ENCODE data around the gene GIT2. TPM values are rescaled to one million over a fixed set of nuclear protein-coding genes. Genes with fewer than 3 reads are reported as not detected.

Gene GIT2
- total and polyA plus RNA-seq, 10 of the 15 experiments (the other 5 are each of a cell fraction or from before 2014, with no cell fraction given) = 9.1 to 49.9 (median 43.9) TPM

GRCh38 chr12:110039085-110039807, 43.1 kb upstream of the GIT2 start:
- in situ Hi-C loops (cut with MboI) = no loop called here
- H3K36me3 ChIP-seq (ENCODE audit: control insufficient read depth in 2 of 2, insufficient read depth in 2 of 2, low read length in 1 of 2) = peaks cover 6 to 25% of the 10 kb centered on the region in 2 experiments
- no peak overlapping the region for H3K27ac ChIP-seq (ENCODE audit: control insufficient read depth, insufficient read depth)
- no peaks in the 10 kb centered on the region for H4K20me1 ChIP-seq (ENCODE audit: control insufficient read depth, insufficient read depth)
- ATAC-seq = no peak
- H2AFZ ChIP-seq (ENCODE audit: control insufficient read depth, low read depth, low read length) = no peak overlapping the region
- FAIRE-seq = no peak
- CTCF ChIA-PET = interaction anchor here (0.7 kb wide), 1 partner anchor 26 kb away, joined by 3 read pairs; no protein-coding TSS in a partner anchor
- 55% methylated on average over 5 of the region's 5 CpGs for WGBS (ENCODE audit: insufficient coverage, insufficient replicate concordance, low lambda C conversion rate, missing lambda C conversion rate)
- no peak for DNase-seq (ENCODE audit: low read depth, low spot score)
- no peak overlapping the region for H3K9ac ChIP-seq (ENCODE audit: control insufficient read depth, insufficient read depth, low read length)
- H3K27me3 ChIP-seq (replicated peaks in 1 of 2; ENCODE audit: control insufficient read depth in 2 of 2, insufficient read depth in 2 of 2, low read length in 1 of 2) = no peaks in the 10 kb centered on the region
- SMC1A ChIA-PET (ENCODE audit: uncharacterized antibody, unreplicated experiment) = no interaction called here
- no peak overlapping the region for H3K4me2 ChIP-seq (ENCODE audit: control insufficient read depth, insufficient read depth)
- RAD21 ChIA-PET (ENCODE audit: unreplicated experiment) = no interaction called here
- POLR2A ChIA-PET = no interaction called here
- intact Hi-C loops (cut with micrococcal nuclease; ENCODE audit: unreplicated experiment) = no loop called here
- peaks cover 2% of the 10 kb centered on the region; the same call in 1 of the 2 replicates for H3K79me2 ChIP-seq (ENCODE audit: control insufficient read depth, insufficient read depth, low read length)
- H3K9me3 ChIP-seq (replicated peaks; ENCODE audit: control insufficient read depth, insufficient read depth, low read length) = no peaks in the 10 kb centered on the region
- no peaks in the 10 kb centered on the region for H3K4me1 ChIP-seq (ENCODE audit: control insufficient read depth, insufficient read depth, low read length)
- TF ChIP-seq POLR2A (IDR thresholded peaks at IDR 0.05; ENCODE audit: low read depth, low read length) (peak; percentile 37; the same call in 1 of the 2 replicates), EGR1 (IDR thresholded peaks at IDR 0.05; ENCODE audit: borderline replicate concordance in 1 of 2, low read depth in 2 of 2, low read length in 2 of 2) (no peak), RAD51 (IDR thresholded peaks at IDR 0.05) (no peak)
- BruUV-seq (replicated peaks) = TSS peak; percentile 64
- no peak overlapping the region for H3K4me3 ChIP-seq

GRCh38 chr12:110038741-110039084, 42.5 kb upstream of the GIT2 start:
- no peaks in the 10 kb centered on the region for H3K9me3 ChIP-seq (replicated peaks; ENCODE audit: control insufficient read depth, insufficient read depth, low read length)
- no peaks in the 10 kb centered on the region for H3K27me3 ChIP-seq (replicated peaks in 1 of 2; ENCODE audit: control insufficient read depth in 2 of 2, insufficient read depth in 2 of 2, low read length in 1 of 2)
- ChIA-PET CTCF (no interaction called here), RAD21 (ENCODE audit: unreplicated experiment) (no interaction called here), SMC1A (ENCODE audit: uncharacterized antibody, unreplicated experiment) (no interaction called here), POLR2A (no interaction called here)
- H4K20me1 ChIP-seq (ENCODE audit: control insufficient read depth, insufficient read depth) = no peaks in the 10 kb centered on the region
- ATAC-seq (no peak), FAIRE-seq (no peak), DNase-seq (ENCODE audit: low read depth, low spot score) (no peak)
- H3K4me1 ChIP-seq (ENCODE audit: control insufficient read depth, insufficient read depth, low read length) = no peaks in the 10 kb centered on the region
- peaks cover 2% of the 10 kb centered on the region; the same call in 1 of the 2 replicates for H3K79me2 ChIP-seq (ENCODE audit: control insufficient read depth, insufficient read depth, low read length)
- WGBS (ENCODE audit: insufficient coverage, insufficient replicate concordance, low lambda C conversion rate, missing lambda C conversion rate) = 59% methylated on average over 5 of the region's 5 CpGs
- intact Hi-C loops (cut with micrococcal nuclease; ENCODE audit: unreplicated experiment) (no loop called here), in situ Hi-C loops (cut with MboI) (no loop called here)
- H3K27ac ChIP-seq (ENCODE audit: control insufficient read depth, insufficient read depth) = no peak overlapping the region
- H3K4me2 ChIP-seq (ENCODE audit: control insufficient read depth, insufficient read depth) = no peak overlapping the region
- no peak overlapping the region for H3K9ac ChIP-seq (ENCODE audit: control insufficient read depth, insufficient read depth, low read length)
- H3K4me3 ChIP-seq = no peak overlapping the region
- peaks cover 6 to 25% of the 10 kb centered on the region in 2 experiments for H3K36me3 ChIP-seq (ENCODE audit: control insufficient read depth in 2 of 2, insufficient read depth in 2 of 2, low read length in 1 of 2)
- H2AFZ ChIP-seq (ENCODE audit: control insufficient read depth, low read depth, low read length) = no peak overlapping the region
- BruUV-seq (replicated peaks) = no TSS peak
- TF ChIP-seq ZBTB11 (CRISPR knock-in tag; IDR thresholded peaks at IDR 0.05) (no peak), RB1 (IDR thresholded peaks at IDR 0.05; ENCODE audit: borderline replicate concordance) (no peak), IRF5 (IDR thresholded peaks at IDR 0.05; ENCODE audit: borderline replicate concordance) (no peak), NFXL1 (IDR thresholded peaks at IDR 0.05; ENCODE audit: borderline replicate concordance) (no peak), BACH1 (IDR thresholded peaks at IDR 0.05; ENCODE audit: borderline replicate concordance) (no peak), EZH2 (IDR thresholded peaks at IDR 0.05; ENCODE audit: borderline replicate concordance, control insufficient read depth, low read depth, low read length) (no peak), EED (IDR thresholded peaks at IDR 0.05; ENCODE audit: low read depth) (no peak), BCL3 (IDR thresholded peaks at IDR 0.05; ENCODE audit: borderline replicate concordance, insufficient read depth, low read depth, low read length, poor library complexity, severe bottlenecking) (no peak)
